Gastroesophageal sphincter (tissue), 3 donors: ENCODE data around the gene MSX2.

Experiments used
- CTCF ChIP-seq, 4 experiments: fragments of 200-600 bp in 2 of 4; fragments of 450-650 bp in 2 of 4; sonication (generic) in 1 of 4; IDR thresholded peaks; one replicate each; pipeline ENCODE4 v1.5.1; 2017 to 2019; ENCODE audit warnings: antibody characterized with exemption in 4 of 4, mild to moderate bottlenecking in 2 of 4, moderate library complexity in 2 of 4
- EP300 ChIP-seq: sonication (generic); formaldehyde crosslinking; IDR thresholded peaks from one replicate; pipeline ENCODE4 v1.6.1; 2017; ENCODE audit warnings: antibody characterized with exemption, mild to moderate bottlenecking
- POLR2A ChIP-seq, 2 donors: fragments of 450-650 bp; IDR thresholded peaks; one replicate each; pipeline ENCODE4 v1.6.1; 2017; ENCODE audit warnings: antibody characterized with exemption in 2 of 2, mild to moderate bottlenecking in 2 of 2, moderate library complexity in 1 of 2

GRCh38 chr5:174725261-174725990, 1.0 kb downstream of the MSX2 start:
- TF ChIP-seq CTCF (IDR thresholded peaks at IDR 0.05), result no peak
- no peak for TF ChIP-seq EP300
- no peak for TF ChIP-seq POLR2A (IDR thresholded peaks at IDR 0.05)
